ENCODE data around the gene GRK2.

DNA sequence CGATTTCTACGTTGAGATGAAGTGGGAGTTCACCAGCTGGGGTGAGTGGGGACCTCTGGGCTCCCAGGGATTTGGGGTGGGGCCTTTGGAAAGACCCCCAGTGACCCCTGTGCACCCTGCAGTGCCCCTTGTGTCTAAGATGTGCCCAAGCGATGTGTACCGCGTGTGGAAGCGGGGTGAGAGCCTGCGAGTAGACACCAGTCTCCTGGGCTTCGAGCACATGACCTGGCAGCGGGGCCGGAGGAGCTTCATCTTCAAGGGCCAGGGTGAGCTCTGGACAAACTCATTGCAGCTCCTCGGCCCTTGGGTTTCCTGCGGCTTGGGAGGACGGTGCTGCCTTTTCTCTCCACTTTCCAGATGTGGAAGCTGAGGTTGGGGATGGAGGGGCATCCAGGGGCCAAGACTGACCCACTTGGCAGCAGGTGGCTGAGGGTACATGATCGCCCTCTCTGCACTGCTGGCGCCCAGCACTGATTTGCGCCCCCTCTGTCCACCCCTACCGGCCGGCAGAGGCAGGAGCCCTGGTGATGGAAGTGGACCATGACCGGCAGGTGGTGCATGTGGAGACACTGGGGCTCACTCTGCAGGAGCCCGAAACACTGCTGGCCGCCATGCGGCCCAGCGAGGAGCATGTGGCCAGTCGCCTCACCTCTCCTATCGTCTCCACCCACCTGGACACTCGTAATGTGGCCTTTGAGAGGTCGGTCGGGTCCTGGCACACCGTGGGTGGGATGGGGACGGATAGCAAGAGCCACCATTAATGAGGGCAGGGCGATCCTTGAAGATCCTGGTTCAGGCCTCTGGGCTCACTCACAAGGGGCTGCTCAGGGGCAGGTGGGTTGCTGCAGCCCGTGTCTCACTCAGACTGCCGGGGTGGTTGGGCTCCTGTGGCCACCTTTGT, 25.5 kb downstream of the GRK2 start:
- TF ChIP-seq, protein P1, sequence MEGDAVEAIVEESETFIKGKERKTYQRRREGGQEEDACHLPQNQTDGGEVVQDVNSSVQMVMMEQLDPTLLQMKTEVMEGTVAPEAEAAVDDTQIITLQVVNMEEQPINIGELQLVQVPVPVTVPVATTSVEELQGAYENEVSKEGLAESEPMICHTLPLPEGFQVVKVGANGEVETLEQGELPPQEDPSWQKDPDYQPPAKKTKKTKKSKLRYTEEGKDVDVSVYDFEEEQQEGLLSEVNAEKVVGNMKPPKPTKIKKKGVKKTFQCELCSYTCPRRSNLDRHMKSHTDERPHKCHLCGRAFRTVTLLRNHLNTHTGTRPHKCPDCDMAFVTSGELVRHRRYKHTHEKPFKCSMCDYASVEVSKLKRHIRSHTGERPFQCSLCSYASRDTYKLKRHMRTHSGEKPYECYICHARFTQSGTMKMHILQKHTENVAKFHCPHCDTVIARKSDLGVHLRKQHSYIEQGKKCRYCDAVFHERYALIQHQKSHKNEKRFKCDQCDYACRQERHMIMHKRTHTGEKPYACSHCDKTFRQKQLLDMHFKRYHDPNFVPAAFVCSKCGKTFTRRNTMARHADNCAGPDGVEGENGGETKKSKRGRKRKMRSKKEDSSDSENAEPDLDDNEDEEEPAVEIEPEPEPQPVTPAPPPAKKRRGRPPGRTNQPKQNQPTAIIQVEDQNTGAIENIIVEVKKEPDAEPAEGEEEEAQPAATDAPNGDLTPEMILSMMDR (IDR thresholded peaks at IDR 0.05) = no peak
- TF ChIP-seq POLR2A (IDR thresholded peaks at IDR 0.05) = no peak

Data from body of pancreas (tissue), 4 donors.